MM.1S (cell line): ENCODE results near the gene TLR6.

Source experiments
- DNase-seq: peaks from one replicate; pipeline ENCODE4 v3.0.0-alpha.2; 2015
- H2AFZ ChIP-seq: fragments of 300-600 bp; sonication (generic); 2 replicates; pipeline ENCODE4 v1.6.0; 2016; ENCODE audit warnings: antibody characterized with exemption, low read length
- H3F3A ChIP-seq: fragments of 300-600 bp; sonication (generic); 2 replicates; pipeline ENCODE4 v1.6.1; 2016; ENCODE audit warnings: mild to moderate bottlenecking, antibody characterized with exemption, low read length, moderate library complexity, mixed read lengths; ENCODE audit not compliant: insufficient read depth
- H3K27ac ChIP-seq: fragments of 300-600 bp; sonication (generic); 2 replicates; pipeline ENCODE4 v1.5.1; 2016; ENCODE audit warnings: mild to moderate bottlenecking, low read length
- H3K27me3 ChIP-seq: fragments of 300-600 bp; sonication (generic); replicated peaks from 2 replicates; pipeline ENCODE4 v1.6.0; 2016; ENCODE audit warnings: low read length; ENCODE audit not compliant: insufficient read depth
- H3K36me3 ChIP-seq: fragments of 300-600 bp; sonication (generic); replicated peaks from 2 replicates; pipeline ENCODE4 v1.6.1; 2016; ENCODE audit warnings: mild to moderate bottlenecking, low read length, mixed read lengths; ENCODE audit not compliant: insufficient read depth
- H3K4me1 ChIP-seq: fragments of 300-600 bp; sonication (generic); 2 replicates; pipeline ENCODE4 v1.6.1; 2016; ENCODE audit warnings: low read length, mixed read lengths
- H3K4me2 ChIP-seq: fragments of 300-600 bp; sonication (generic); 2 replicates; pipeline ENCODE4 v1.6.0; 2016; ENCODE audit warnings: low read depth, low read length
- H3K4me3 ChIP-seq: fragments of 300-600 bp; sonication (generic); 2 replicates; pipeline ENCODE4 v1.5.1; 2016; ENCODE audit warnings: low read length, mixed read lengths
- H3K79me2 ChIP-seq: fragments of 300-600 bp; sonication (generic); 2 replicates; pipeline ENCODE4 v1.6.1; 2016; ENCODE audit warnings: mixed run types, low read length, mixed read lengths
- H3K9ac ChIP-seq: fragments of 300-600 bp; sonication (generic); 2 replicates; pipeline ENCODE4 v1.6.1; 2016; ENCODE audit warnings: low read length, mixed read lengths
- H3K9me2 ChIP-seq: fragments of 300-600 bp; sonication (generic); replicated peaks from 2 replicates; pipeline ENCODE4 v1.6.1; 2016; ENCODE audit warnings: mild to moderate bottlenecking, low read length, mixed read lengths; ENCODE audit not compliant: insufficient read depth
- H3K9me3 ChIP-seq: fragments of 300-600 bp; sonication (generic); replicated peaks from 2 replicates; pipeline ENCODE4 v1.6.1; 2016; ENCODE audit warnings: mild to moderate bottlenecking, low read length, mixed read lengths; ENCODE audit not compliant: insufficient read depth
- H4K20me1 ChIP-seq: fragments of 300-600 bp; sonication (generic); 2 replicates; pipeline ENCODE4 v1.6.1; 2016; ENCODE audit warnings: mild to moderate bottlenecking, low read length, moderate library complexity, mixed read lengths; ENCODE audit not compliant: insufficient read depth
- CTCF ChIP-seq: fragments of 300-600 bp; sonication (generic); IDR thresholded peaks from 2 replicates; pipeline ENCODE4 v1.5.1; 2016; ENCODE audit warnings: antibody characterized with exemption, low read length, mixed read lengths
- EZH2 ChIP-seq: fragments of 300-600 bp; sonication (generic); optimal IDR thresholded peaks from 2 replicates; pipeline ENCODE3; 2017; ENCODE audit warnings: low read depth, mild to moderate bottlenecking, antibody characterized with exemption, low read length, mixed read lengths
- EZH2phosphoT487 ChIP-seq: fragments of 300-600 bp; sonication (generic); IDR thresholded peaks from 2 replicates; pipeline ENCODE4 v1.6.1; 2018; ENCODE audit warnings: antibody characterized with exemption, low read length

The TLR6 gene

GRCh38 chr4:38871593-38871992, 15.0 kb upstream of the TLR6 start:
- no peak for DNase-seq
- H3K79me2 ChIP-seq: no peaks in the 10 kb centered on the region
- no peak for TF ChIP-seq CTCF
- no peak for TF ChIP-seq EZH2phosphoT487
- no peak for TF ChIP-seq EZH2
- H3K4me3 ChIP-seq: no peak overlapping the region
- H3K4me2 ChIP-seq: no peak overlapping the region
- H3K27ac ChIP-seq: no peak overlapping the region
- H3K27me3 ChIP-seq: no peaks in the 10 kb centered on the region
- no peak overlapping the region for H3K9ac ChIP-seq
- no peaks in the 10 kb centered on the region for H3K9me2 ChIP-seq
- H2AFZ ChIP-seq: no peak overlapping the region
- no peaks in the 10 kb centered on the region for H3K9me3 ChIP-seq
- peaks cover 4% of the 10 kb centered on the region for H3K4me1 ChIP-seq
- no peaks in the 10 kb centered on the region for H3K36me3 ChIP-seq
- no peaks in the 10 kb centered on the region for H3F3A ChIP-seq
- no peaks in the 10 kb centered on the region for H4K20me1 ChIP-seq

- Histone ChIP-seq H3K9me2 (no peaks in the 10 kb centered on the region), H3K9me3 (no peaks in the 10 kb centered on the region), H3K27ac (no peak overlapping the region), H2AFZ (no peak overlapping the region), H3K9ac (no peak overlapping the region), H3K27me3 (no peaks in the 10 kb centered on the region), H4K20me1 (no peaks in the 10 kb centered on the region), H3K4me2 (no peak overlapping the region), H3K4me1 (peaks cover 4% of the 10 kb centered on the region), H3K36me3 (no peaks in the 10 kb centered on the region), H3F3A (no peaks in the 10 kb centered on the region), H3K4me3 (no peak overlapping the region), H3K79me2 (no peaks in the 10 kb centered on the region)
- no peak for TF ChIP-seq EZH2phosphoT487
- TF ChIP-seq EZH2: no peak
- no peak for TF ChIP-seq CTCF
- no peak for DNase-seq
Observed at GRCh38 chr4:38870098-38870808, 13.6 kb upstream of the TLR6 start.

- Histone ChIP-seq H3K79me2 (no peaks in the 10 kb centered on the region), H3K27me3 (no peaks in the 10 kb centered on the region), H3K4me2 (no peak overlapping the region), H4K20me1 (no peaks in the 10 kb centered on the region), H3F3A (no peaks in the 10 kb centered on the region), H2AFZ (no peak overlapping the region), H3K9ac (no peak overlapping the region), H3K4me3 (no peak overlapping the region), H3K36me3 (no peaks in the 10 kb centered on the region), H3K4me1 (peaks cover 4% of the 10 kb centered on the region), H3K9me2 (no peaks in the 10 kb centered on the region), H3K27ac (no peak overlapping the region), H3K9me3 (no peaks in the 10 kb centered on the region)
- TF ChIP-seq EZH2 (no peak), CTCF (no peak), EZH2phosphoT487 (no peak)
- DNase-seq: no peak
Observed at GRCh38 chr4:38869511-38869910, 12.9 kb upstream of the TLR6 start.
